ENCODE data around the gene MAMDC4.

DNA sequence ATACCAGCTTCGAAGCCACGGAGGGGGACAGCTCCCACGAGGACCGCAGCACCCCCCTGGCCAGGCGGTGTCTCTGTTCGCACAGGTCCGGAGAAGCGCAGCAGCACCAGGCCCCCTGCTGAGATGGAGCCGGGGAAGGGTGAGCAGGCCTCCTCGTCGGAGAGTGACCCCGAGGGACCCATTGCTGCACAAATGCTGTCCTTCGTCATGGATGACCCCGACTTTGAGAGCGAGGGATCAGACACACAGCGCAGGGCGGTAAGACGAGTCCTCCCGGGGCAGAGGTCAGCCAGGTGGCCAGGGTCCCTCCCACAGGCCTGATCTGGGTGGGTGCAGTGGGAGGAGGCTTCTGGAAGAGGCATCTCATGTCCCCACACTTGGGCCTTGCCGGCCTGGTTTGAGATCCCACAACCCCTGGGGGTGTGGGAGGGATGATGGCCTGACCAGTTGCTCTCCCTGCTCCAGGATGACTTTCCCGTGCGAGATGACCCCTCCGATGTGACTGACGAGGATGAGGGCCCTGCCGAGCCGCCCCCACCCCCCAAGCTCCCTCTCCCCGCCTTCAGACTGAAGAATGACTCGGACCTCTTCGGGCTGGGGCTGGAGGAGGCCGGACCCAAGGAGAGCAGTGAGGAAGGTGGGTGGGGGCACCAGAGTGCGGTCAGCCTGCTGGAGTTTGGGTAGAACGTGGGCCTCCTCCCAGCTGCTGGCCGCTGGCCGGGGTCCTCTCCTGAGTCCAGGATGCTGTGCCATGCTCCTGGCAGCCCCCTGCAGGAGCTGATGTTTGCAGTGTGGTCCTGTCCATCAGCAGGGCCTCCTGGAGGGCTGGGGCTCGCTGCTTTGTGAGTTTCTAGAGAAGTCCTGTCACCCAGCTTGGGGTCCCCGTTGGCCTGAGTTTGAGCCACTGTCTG lies 12.7 kb upstream of the MAMDC4 start:
- TF ChIP-seq, protein P1, sequence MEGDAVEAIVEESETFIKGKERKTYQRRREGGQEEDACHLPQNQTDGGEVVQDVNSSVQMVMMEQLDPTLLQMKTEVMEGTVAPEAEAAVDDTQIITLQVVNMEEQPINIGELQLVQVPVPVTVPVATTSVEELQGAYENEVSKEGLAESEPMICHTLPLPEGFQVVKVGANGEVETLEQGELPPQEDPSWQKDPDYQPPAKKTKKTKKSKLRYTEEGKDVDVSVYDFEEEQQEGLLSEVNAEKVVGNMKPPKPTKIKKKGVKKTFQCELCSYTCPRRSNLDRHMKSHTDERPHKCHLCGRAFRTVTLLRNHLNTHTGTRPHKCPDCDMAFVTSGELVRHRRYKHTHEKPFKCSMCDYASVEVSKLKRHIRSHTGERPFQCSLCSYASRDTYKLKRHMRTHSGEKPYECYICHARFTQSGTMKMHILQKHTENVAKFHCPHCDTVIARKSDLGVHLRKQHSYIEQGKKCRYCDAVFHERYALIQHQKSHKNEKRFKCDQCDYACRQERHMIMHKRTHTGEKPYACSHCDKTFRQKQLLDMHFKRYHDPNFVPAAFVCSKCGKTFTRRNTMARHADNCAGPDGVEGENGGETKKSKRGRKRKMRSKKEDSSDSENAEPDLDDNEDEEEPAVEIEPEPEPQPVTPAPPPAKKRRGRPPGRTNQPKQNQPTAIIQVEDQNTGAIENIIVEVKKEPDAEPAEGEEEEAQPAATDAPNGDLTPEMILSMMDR (IDR thresholded peaks at IDR 0.05), result no peak
- TF ChIP-seq POLR2A (IDR thresholded peaks at IDR 0.05), result no peak
